HG02798 (cell line): ENCODE data around the gene HPSE2.

Experiments used
- ATAC-seq: cut with Tn5 transposase; IDR thresholded peaks from one replicate; pipeline ENCODE4 v1.9.1; 2021; ENCODE audit warnings: mild to moderate bottlenecking; ENCODE audit not compliant: unreplicated experiment, poor library complexity

HPSE2 gene

DNA sequence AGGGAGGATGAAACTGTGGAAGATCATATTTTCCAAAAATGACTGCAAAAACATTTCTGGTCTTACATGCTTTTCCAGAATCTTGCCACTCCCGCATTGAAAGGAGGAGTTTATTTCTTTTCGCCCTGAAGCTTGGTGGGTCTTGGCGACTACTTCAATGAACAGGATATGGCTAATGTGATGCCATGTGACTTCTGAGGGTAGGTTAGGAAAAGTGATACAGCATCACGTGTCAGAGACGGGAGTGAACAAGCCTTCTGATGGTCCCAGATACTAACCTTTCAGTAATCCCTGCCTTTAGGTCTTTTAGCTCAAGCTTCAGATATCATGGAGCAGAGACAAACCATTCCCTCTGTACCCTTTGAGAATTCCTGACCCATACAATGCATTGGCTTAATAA is 596.7 kb downstream of the HPSE2 start:
- no peak for ATAC-seq

DNA sequence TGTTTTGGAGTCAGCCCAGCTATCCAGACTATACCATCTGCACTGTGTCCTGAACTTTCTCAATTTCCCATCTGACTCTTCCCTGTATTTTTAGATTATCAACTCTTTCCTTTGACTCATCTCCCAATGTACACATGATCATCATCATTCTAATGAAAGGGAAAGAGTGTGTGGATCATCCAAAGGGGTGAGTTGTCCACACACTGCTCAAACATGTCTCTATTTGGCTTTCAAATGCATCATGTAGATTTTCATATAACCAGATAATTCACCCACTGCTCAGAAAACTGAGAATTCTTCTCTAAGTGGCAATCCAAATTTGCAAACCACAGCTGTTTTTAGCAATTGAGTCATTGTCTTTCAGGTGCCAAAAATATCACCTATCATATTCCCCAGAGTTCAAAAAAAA is 598.7 kb downstream of the HPSE2 start:
- no peak for ATAC-seq

DNA sequence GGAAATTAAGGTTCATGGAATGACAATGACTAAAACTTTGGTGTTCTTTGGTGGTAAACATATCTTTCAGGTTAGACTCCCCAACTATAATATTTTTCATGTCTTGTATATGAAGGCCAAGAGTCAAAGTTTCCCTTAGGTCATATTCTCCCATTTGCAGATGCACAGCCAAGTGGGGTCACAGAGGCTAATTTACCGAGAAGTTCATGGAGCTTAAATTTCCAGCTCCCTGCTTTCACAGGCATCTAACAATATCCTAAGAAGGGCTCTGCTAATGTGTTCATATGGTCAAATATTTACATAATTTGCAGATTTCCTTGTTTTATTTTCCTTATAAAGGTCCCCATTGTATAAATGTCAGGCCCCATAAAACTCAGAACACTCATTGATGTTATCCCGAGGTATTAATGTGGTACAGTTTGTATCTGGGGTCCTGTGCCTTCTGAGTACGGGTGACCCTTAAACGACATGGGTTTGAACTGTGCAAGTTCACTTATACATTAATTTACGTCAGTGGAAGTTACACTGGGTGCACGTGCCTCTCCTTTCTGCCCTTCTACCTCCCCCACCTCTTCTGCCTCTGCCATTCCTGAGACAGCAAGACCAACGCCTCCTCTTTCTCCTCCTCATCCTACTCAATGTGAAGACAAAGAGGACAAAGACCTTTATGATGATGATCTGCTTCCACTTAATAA is 603.0 kb downstream of the HPSE2 start:
- ATAC-seq: no peak

DNA sequence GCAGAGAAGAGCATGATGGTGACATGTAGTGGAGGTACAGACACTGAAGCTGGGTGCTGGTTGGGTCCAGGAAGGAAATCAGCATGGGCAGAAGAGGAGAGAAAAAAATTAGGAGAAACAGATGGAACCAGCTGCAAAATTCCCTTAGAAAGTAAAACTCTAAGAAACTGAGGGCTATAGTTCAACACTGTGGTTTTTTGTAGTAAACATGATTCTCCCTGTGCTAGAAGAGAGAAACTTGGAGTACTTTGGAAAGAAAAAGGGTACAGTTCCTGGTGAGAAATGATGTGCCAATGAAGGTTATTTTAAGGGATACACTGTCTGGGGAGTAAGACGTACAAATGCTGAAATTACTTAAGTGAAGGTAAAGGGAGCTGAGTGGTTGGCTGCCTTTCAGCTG is 607.4 kb downstream of the HPSE2 start:
- ATAC-seq: no peak

DNA sequence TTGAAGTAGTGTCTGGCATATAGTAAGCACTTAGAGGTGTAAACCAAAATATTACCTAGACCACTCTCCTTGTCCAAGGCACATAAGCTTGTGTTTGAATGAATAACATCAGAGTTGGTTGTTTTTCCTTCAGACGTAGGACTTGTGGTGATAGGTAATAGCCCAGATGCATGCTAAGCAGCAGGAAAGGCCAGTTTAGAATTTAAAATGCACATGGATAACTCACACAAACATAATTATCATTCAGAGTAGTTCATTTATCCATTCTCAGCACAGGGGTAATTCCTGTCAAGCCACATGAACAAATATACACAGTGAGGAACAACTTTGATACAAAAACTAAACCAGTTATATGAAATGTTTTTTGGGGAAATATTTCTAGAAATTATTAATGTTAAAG is 607.9 kb downstream of the HPSE2 start:
- no peak for ATAC-seq

DNA sequence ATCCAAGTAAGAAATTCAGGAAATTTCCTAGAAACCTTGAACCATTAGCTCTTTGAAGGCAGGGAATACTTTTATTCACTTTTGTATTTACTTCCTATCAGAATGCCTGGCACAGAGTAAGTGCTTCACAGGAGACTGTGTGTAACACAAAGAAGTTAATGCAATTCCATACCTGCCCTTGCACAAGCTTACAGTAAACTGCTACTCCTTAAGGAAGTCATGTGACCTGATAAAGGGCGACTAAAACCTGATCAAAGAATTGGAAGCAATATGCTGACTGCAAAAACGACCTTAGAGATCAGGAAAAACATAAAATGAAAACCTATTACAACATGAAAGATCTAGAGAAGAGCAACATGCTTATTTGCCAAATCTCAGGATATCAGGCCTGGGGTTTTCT is 610.7 kb downstream of the HPSE2 start:
- ATAC-seq: no peak

DNA sequence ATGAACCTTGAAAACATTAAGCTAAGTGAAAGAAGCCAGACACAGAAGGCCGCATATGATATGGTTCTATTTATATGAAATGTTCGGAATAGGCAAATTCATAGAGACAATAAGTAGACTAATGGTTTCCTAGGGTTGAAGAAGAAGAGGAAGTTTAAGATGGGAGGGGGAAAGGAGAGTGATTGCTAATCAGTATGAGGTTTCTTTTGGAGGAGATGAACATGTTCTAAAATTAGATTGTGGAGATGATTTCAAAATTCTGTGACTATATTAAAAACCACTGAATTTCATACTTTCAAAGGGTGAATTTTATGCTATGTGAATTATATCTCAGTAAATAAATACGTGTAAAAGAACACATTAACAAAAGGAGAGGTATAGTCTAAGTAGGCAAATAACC is 612.5 kb downstream of the HPSE2 start:
- ATAC-seq: no peak

DNA sequence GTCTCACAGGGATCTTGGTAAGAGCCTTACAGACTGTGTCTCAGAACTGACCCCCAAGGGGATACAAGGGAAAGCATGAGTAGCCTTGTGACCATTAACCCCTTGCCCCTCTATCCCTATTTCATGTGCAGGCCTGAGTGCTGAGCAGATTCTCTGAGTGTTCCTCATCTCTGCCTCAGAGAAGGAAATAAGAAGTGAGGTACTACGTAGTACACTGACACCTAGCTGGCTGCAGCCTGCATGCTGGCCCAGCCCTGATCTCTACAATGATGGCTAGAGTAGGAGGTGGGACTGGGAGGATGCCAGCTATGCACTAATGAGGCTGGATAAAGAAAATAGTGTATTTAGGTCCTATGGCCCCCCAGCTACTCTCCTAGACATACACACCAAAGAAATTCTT is 614.0 kb downstream of the HPSE2 start:
- no peak for ATAC-seq

DNA sequence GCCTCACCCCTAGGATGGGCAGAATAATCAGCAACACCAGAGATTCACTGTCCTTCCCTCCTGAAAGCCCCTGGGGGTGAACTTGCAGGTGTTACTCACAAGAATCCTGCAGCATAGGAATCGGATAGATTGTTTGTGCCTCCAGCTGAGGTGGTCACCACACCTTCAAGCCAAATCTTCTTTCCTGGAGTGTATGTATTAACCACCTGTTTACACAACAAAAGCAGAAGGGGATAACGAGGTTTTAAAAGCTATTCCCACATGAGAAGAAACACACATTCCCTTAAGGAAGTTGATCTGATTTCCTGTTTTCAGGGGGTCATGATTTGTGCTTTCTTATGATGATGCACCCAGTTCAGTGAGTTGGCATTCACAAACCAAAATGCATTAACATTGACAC is 615.1 kb downstream of the HPSE2 start:
- no peak for ATAC-seq

DNA sequence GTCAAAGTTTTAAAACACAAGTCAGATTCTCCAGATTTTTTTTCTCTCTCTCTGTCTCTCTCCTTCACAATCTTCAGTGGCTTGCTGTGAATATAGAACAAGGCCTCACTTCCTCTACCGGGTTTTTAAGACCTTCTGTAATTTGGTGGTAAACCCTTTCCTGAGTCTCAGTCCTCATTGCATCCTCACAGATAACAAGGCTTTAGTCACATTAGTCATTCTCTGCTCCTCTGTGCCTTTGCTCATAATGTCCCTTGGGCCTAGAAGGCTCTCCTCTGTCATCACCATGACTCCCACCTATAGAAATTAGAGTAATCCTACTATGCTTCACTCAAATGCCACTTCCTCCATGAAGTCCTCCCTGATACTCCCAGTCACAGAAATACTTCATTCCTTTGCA is 616.2 kb downstream of the HPSE2 start:
- ATAC-seq: no peak

DNA sequence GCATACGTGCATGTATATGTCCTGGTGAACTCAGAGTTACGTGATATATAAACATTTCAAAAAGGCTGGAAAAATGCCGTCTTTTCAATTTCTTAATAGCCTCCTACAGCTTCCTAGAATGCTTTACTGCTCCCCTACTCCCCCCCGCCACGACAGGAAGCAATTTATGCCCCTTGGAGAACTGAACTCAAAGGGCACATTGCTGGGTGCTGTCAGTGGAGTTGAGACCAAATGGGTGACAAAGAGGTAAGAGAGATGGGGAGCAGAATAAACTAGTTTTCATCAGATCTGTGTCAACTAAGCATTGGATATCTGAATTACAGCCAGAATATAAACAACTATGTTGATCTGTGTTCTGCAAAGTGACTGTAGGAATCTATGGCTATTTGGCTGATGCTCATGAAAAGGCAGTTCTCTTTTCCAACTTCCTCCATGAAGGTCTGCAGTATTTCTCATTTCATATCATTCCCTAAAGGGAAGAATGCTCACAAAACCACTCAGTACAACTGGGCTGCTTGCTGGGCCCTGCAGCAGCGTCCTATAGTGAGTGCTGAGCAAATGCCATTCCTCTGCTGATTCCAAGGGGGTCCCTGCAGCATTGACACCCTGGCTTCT is 617.6 kb downstream of the HPSE2 start:
- ATAC-seq: no peak

DNA sequence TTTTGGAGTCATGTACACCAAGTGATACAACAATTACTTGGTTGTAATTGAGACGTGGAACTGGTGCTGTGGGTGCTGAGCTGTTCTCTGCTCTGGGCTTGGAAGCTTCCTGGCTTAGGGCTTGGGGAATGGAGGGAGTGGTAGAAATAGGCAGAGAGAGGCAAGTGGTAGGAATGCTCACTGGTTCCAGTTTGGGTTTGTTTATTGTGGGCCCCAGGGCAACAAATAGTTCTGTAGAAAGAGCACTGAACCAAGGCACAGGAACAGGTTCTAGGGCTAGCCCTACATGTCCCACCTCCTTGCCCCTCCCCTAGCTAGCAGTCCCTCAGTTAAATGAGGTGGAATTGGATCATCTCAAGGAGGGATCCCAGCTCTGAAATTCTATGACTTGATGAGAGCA is 622.2 kb downstream of the HPSE2 start:
- ATAC-seq: no peak

DNA sequence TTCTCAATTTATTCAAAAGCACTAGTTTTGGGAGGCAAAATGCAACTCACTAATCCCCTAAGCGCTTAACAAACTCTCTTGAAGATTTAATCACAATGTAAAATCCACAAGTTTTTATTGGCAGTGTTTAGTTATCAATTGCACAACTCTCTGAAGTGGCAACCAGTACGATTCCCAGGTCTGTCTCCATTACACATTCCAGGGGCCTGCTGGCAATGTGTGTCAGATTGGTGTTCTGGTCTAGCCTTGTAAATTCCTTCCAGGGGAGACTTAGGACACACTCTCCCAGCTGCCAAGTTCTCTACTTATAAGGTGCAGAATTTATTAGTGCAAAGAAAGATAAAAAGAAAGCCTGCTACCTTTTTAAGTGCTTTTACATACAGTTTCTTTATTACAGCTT is 624.2 kb downstream of the HPSE2 start:
- no peak for ATAC-seq

DNA sequence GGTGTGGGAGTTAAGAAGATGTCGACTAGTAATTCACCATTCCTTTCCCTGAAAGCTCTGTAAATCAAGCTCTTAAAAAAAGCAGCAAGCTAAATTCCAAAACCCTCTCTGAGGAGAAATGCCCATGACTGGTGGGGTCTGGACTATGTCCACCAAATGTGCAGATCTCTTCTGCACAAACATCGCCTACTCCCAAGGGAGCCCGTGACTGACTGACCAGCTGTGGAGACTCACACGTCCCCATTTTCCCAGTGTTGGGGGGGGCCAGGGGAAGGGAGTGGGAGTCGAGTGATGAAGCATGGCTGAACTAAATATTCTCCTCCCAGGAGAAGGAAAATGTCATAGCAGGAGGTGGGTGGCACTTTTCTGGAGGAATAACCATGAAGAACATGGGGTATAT is 624.8 kb downstream of the HPSE2 start:
- no peak for ATAC-seq

DNA sequence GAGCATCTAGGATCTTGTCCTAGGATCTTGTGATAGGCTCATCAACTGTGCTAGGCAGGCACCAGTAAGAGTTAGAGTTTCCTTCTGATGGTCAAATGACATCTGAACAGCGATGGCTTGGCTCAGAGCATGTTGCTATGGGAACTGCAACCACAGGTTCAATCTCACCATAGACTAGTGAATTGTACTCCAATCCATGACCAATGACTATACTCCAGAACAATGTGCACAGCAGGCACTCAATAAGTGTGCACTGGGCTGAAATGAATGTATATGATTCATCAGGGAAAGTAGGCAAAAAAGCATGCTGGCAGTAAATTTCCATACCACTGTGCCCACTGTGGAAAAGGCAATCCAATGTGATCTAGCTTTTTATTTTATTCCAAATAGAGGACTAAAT is 625.4 kb downstream of the HPSE2 start:
- ATAC-seq: no peak

DNA sequence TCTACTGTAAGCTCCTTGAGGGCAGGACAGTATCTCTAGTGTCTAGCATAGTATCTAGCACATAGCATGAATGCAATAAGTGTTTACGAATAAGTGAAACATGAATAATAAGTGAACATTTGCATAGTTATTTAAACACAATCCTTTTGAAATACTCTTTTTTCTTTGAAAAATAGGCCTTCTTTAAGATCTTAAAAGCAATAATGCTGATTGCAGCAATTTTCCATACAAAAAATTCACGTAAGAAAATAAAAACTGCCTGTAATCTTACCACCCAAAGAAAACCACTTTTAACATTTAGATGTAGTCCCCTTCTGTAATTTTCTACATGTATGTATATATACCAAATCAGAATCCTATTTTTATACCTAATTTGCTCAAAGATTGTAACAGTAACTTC is 626.4 kb downstream of the HPSE2 start:
- ATAC-seq: no peak

DNA sequence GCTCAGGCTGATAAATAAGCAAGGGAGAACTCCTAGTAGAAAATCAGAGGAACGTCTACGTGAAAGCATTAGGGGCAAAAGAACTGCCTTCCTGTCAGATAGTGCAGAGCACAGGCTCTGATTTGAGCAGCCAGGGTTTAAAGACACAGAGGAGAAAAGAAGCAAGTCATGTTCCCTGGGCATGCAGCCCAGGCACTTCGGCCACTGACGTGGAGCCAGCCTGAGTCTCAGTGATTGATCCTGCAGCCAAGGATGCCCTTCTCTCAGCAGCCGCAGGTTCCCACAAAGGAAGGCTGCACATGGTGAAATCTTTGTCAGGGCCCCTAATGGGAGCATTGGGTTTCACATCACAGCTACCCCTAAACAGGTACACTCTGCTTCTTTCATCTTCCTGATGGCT is 627.2 kb downstream of the HPSE2 start:
- ATAC-seq: no peak

DNA sequence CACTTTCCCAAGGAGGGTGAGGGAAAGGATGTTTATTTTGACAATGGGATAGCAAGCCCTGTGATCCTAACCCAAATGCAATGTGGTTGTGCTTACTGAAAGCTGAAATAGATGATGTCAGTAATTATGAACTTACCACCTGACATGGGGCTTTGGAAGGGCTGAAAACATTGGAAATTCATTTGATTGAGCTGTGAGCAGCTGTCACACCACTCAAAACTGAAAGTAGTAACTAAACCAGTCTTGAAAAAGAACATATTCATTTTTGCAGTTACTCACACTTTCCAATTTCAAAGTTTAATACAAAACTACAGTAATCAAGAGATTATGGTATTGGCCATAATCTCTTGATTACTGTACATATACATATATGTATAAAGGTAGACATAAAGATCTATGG is 633.4 kb downstream of the HPSE2 start:
- ATAC-seq: no peak

DNA sequence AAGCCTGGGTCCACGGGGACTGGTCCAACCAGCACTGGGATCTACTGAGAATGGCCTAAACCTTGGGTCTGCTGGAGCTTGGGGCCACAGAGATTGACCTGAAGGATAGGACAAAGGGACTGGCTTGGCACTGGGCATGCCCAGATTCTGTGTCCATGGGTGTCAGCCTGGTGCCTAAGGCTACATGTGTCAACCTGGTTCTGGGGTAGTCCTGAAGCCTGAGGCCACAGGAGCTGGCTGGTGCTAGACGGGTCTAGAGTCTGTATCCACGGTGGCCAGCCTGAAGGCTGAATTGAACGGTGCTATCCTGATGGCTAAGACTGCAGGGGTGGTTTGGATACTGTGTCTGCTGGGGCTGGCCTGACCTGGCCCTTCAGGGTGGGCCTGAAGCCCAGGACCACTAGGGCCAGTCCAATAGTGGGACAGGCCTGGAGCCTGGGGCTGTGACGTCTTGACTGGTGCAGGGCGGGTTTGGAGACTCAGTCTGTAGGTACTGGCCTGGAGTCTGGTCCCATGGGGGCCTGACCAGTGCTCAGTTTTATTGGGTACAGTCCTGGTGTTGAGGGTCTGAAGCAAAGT is 636.5 kb downstream of the HPSE2 start:
- no peak for ATAC-seq

DNA sequence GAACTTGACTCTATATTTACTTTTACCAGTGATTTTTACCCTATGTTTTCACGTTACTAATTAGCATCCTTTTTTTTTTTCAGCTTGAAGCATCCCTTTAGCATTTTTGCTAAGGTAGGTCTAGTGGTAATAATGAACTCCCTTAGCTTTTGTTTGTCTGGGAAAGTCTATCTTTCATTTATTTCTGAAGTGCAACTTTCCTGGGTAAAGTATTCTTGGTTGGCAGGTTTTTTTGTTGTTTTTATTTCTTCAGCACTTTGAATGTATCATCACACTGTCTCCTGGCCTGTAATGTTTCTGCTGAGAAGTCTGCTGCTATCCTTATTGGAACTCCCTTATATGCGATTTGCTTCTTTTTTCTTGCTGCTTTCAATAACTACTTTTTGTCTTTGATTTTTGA is 639.2 kb downstream of the HPSE2 start:
- ATAC-seq: no peak

DNA sequence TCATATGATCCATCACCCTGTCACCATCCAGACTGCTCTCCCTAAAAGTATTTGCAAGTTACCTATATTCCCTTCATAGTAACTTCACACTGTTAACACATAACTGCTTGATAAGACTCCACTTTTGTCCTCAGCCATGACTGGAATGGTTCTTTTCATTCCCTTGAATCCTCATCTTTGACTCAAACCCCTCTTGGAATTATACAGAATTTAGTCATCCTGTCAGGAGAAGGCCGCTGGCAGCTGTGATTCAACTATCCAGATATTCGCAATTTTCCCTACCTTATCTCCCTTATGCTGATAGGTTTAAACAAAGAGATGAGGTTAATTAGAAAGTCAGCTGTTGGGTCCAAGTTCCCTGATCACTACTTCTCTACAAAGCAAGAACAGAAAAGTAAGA is 646.0 kb downstream of the HPSE2 start:
- ATAC-seq: no peak

DNA sequence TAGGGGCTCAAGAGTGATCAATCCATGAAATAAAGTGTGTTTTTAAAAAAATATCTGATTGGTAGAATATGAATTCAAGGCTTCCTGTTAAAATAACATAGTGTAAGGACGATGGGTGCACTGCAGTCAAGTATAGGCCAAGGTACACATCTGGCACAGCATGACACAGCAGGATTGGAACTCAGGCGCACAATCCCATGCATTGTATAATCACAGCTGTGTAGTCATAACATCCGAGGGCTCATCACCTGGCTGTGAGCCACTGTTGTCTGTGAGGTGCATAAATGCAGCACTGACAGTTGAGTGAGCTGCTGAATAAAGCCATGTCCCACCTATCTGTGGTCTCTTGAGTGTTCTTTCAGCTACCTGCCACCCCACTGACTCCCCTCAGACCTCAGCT is 646.6 kb downstream of the HPSE2 start:
- no peak for ATAC-seq
